HG02870 (cell line): ENCODE results near the gene DAO.
"Not testable (repeated sequence)": the region's sequence is repeated elsewhere in the genome, so short reads cannot be mapped to it uniquely, and the experiment has no call there.

ENCODE experiments used
- ATAC-seq: cut with Tn5 transposase; IDR thresholded peaks from one replicate; pipeline ENCODE4 v1.9.1; 2021; ENCODE audit warnings: mild to moderate bottlenecking, moderate library complexity; ENCODE audit not compliant: unreplicated experiment

The DAO gene

GRCh38 chr12:108849660-108850059, 30.2 kb upstream of the DAO start:
- ATAC-seq: no peak

GRCh38 chr12:108850854-108851573, 28.9 kb upstream of the DAO start:
- ATAC-seq: peak; percentile 66

- no peak for ATAC-seq
Observed at GRCh38 chr12:108852674-108853309, 27.1 kb upstream of the DAO start.

DNA sequence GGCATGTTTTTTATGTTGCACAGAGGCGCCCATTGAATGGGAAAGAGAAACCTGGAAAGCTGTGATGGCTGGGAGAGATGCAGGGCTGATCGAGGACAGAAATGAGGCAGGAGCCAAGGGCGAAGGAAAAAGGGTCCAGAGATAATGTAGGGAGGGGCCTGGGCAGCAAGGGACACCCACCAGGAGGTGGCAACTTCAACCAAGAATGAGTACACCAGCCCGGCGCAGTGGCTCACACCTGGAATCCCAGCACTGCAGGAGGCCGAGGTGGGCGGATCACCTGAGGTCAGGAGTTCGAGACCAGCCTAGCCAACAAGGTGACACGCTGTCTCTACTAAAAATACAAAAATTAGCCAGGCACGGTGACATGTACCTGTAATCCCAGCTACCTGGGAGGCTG, 26.5 kb upstream of the DAO start:
- no peak for ATAC-seq

DNA sequence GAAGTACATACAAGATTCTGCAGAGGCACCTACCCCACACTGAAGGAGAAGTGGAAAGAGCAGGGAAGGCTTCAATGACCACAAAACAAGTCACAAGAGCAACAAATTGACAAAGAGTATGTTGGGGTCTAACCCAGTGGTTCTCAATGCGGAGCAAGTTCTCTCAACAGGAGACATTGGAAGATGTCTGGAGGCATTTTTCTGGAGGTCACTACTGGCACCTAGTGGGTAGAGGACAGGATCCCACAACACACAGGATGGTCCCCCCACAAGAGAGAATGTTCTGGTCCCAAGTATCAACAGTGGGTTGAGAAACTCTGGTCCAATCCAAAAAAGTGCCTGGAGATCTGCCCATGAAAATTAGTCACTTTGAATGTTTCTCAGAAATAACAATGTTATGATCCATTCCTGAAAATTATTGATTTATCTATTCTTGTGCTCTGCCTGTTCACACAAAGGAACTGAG, 25.9 kb upstream of the DAO start:
- ATAC-seq: no peak

- peak; percentile 36 for ATAC-seq
Observed at GRCh38 chr12:108854451-108855283, 25.2 kb upstream of the DAO start.

- no peak for ATAC-seq
Observed at GRCh38 chr12:108855284-108856169, 24.4 kb upstream of the DAO start.

- ATAC-seq: no peak
Observed at GRCh38 chr12:108856170-108856427, 23.8 kb upstream of the DAO start.

GRCh38 chr12:108856428-108857157, 23.3 kb upstream of the DAO start:
- ATAC-seq: peak; percentile 25

DNA sequence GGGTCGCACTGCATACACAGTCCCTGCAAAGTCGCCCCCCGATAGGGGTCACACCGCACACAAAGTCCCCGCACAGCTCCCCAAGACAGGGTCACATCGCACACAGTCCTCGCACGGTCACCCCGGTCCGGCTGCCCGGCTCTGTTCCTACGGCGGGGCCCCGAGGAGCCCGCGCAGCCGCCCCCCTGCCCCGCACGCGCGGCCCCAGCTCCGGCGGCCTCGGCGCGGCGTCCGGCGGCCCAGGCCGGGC, 22.8 kb upstream of the DAO start:
- no peak for ATAC-seq

DNA sequence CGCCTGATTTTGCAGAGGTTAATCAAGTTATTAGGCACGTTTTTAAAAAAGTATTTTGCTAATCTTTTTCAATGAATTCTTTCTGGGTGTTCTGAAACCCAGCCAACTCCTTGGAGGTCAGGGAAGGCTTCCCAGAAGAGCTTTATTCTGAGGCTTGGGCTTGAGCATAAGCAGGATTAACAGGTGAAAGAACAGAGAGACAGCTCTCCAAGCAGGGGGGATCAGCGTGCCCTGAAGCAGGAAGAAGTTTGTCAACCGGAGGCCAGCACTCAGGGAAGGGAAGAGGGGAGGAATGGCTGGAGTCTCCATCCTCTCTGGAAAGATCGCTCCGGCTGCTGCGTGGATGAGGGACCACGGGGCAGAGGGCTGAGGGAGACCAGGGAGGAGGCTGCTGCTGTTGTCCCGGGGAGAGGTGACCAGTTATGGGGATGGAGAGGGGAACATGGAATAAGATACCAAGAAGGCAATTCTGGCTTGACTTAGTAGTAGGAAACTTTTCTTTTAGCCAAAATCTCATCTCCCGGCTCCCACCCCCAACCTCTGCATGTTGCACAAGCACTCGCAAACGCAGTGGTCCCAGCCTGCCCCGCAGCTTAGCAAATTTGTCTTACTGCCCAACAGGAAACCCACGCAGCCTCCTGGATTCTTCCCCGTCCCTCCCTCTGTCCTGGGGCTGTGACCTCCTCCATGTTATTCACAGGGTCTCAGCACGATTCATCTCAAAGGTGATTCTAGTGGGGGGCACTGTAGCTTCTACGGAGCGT, 21.4 kb upstream of the DAO start:
- no peak for ATAC-seq

- not testable (repeated sequence) for ATAC-seq
Observed at GRCh38 chr12:108859141-108859922, 20.6 kb upstream of the DAO start.

DNA sequence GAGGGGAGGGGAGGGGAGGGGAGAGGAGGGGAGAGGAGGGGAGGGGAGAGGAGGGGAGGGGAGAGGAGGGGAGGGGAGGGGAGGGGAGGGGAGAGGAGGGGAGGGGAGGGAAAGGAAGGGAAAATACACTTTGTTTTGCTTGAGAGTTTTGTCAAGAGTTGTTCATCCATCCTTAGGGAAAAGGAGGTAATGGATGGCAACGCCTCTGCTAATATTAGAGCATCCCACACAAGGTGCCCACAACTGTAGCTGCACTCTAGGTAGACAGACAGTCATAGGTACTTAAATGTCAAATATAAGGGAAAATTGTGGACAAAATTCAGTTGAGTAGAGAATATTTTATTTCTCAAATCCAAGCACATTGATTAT, 20.0 kb upstream of the DAO start:
- ATAC-seq: no peak

DNA sequence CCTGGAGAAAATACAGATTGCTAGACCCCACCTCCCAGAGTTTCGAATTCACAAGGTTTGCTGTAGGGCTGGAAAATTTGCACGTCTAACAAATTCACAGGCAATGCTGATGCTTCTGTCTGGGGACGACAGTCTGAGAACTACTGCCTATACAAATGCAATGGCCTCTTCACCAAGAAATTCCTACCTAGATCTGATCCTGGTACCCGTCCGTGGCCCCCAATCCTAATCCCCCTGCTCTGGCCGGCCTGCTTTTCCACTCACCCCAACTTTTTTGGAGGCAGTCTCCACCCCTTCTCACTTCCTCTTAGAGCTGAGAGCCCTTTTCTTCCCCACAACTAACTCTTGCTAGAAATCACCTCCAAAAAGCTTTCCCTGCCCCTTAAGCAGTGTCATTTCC, 19.4 kb upstream of the DAO start:
- ATAC-seq: no peak

DNA sequence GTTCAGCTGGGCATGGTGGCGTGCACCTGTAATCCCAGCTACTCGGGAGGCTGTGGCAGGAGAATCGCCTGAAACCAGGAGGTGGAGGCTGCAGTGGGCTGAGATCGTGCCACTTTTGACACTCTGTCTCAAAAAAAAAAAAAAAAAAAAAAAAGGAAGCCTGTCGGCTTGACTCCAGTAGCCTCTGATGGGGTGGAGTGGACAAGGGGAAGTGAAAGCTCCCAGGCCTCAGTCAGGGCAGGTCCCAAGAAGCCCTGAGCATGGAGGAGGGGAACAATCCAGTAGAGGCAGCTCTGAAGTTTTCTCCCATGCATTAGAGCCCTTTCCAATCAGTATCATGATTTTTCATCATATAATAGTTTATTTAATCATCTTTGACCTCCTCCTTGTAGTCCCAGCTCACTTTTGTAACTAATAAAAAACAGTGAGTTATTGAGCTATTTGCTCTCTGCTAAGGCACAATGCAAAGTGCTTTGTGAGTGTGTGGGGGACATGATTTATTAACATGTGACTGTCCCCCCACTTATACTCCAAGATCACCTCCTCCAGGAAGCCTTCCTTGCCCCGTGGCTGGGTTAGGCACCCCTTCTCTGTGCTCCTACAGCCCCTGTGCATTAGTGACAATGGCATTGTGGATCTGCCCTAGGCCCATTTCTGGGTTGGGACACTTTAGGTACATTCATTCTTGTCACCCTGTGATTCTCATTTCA, 17.9 kb upstream of the DAO start:
- no peak for ATAC-seq

GRCh38 chr12:108862588-108862959, 17.3 kb upstream of the DAO start:
- no peak for ATAC-seq

GRCh38 chr12:108865169-108865568, 14.7 kb upstream of the DAO start:
- no peak for ATAC-seq

GRCh38 chr12:108866083-108866482, 13.8 kb upstream of the DAO start:
- ATAC-seq: not testable (repeated sequence)

DNA sequence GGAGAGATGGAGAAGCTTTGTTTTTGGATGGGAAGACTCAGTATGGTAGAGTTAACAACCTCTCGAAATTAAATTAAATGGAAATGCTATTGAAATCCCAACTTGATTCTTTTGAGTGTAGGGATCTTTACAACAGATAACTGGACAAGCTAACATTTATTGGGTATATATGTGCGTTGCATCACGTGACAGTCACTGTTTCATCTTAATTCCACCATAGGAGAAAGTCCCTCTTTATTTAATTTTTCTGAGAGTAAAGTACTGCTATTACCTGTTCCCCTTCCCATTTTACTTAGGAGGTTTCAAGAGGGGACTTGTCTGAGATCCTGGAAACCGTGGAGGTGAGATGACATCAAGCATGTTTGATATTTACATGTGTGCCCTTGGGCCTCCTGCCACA, 11.1 kb upstream of the DAO start:
- ATAC-seq: no peak
